ENCODE data around the gene SH3PXD2A.

SH3PXD2A gene

DNA sequence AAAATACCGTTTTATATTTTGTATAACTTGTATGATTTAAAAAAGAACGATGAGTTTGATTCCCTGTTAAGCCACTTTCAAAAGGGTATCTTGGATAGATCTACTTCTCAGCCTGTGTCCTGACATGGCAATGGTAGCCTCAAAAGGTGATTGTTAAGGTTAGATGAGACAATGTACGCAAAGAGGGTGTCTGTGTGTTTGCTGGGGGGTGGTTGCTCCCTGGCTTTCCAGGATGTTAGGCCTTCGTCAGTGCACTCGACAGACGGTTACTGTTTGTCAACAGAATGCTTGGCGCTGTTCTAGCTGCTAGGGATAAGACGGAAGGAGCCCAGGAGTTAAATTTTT lies 271.5 kb downstream of the SH3PXD2A start:
- DNase-seq (ENCODE audit: low read depth in 2 of 2) = no peak

DNA sequence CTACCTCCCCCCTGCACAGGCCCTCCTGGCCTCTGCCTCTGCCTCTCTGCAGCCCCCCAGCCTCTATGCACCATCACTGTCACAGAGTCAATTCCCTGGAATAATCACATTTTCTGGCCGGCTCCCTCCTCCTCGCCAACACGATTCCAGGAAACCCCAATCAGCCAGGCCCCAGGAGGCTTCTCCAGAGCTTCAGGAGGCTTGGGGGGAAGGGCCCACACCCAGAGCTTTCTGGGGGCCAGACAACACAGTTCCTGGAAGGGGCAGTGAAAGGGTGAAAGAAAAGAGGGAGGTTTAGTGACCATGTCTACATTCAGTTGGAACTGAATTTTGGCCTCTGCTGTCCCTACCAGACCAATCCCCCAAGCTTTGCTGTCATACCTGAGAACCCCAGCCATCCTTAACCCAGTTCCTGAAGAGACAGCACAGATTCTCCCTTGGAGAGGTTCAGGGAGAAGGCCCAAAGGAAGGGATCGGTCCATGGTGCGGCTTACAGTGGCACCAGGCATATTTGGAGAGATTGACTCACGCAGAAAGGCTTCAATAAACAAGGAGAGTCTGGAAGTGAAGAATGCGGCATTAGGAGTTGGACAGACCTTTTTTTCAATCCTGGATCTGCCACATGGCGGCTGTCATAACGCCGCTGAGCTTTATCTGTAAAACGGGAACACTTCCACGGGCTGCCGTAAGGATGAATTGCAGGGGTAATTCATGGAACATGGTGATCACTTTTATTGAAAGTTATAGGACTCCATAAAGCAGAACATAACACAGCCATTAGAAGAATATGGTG lies 272.8 kb downstream of the SH3PXD2A start:
- DNase-seq (ENCODE audit: low read depth in 2 of 2) = no peak

- DNase-seq (ENCODE audit: low read depth in 2 of 2) = no peak
These were observed 273.9 kb downstream of the SH3PXD2A start for GRCh38 chr10:103581499-103581898.

GRCh38 chr10:103580430-103580829 lies 274.9 kb downstream of the SH3PXD2A start:
- DNase-seq (ENCODE audit: low read depth in 2 of 2) = no peak

- no peak for DNase-seq (ENCODE audit: low read depth in 2 of 2)
These were observed 275.4 kb downstream of the SH3PXD2A start for GRCh38 chr10:103580011-103580410.

GRCh38 chr10:103578782-103579382 lies 276.5 kb downstream of the SH3PXD2A start:
- no peak for DNase-seq (ENCODE audit: low read depth in 2 of 2)

DNA sequence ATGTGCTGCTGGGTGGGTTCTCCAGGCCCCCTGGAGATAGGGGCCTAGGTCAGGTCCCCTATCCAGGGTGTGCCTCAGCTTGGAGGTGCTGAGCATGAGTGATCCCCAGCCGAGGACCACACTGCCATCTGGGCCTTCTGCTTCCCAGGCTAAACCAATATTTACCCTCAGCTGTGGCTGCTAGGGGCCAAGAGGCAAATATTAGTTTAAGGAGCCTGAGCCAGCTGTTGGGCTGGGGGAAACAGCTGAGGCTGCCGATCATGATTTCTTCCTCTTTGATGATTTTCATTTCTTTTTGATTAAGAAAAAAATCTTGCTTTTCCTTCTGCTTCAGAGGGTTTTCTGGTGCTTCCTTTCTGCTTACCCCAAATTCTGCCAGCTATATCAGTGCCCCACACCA lies 278.5 kb downstream of the SH3PXD2A start:
- DNase-seq (ENCODE audit: low read depth in 2 of 2) = no peak

DNA sequence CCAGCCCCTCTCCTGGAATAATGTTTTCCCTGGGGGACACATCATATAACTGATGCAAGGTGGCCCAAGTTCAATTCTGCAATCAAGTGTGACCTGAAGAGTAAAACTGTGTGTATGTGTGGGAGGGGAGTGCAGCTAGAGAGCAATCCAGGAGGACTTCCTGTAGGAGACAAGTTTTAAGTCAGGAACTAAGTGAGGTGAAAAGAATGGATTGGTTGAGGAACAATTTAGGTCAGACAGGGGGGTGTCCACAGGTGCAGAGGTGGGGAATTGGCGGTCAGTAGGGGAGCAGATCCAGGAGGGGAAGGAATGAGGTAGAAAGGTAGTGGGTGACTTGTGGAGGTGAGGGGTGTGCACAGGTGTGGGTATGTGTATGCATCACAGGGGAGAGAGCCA lies 279.3 kb downstream of the SH3PXD2A start:
- DNase-seq (ENCODE audit: low read depth in 2 of 2) = no peak

DNA sequence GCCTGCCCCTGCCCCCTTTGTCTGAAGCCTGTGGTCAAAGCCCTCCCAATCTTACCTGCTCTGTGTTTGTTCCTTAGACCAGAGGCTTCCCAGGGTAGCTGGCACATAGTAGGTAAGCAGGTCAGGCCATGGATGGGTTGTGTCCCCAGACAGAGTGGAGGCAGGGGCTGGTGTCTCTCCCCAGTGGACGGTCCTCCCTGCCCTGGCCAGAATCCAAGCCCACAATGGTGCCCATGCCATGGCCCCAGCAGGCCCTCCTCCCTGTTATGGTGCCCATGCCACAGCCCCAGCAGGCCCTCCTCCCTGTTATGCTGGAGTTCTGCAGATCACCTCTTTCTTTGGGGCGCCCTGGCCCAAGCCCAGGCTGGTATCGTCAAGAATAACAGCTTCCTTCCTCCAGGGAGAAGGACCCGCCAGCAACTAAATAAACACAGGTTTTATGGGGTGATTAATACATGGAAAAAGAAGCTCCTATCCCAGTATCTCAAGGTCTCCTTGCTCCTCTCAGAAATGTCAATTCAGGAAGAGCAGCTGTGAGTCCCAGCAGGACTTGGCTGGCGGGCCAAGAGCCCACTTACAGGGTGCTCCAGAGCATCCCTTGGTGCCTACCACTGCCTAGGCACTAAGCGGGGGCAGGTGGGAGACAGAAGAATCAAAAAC lies 279.8 kb downstream of the SH3PXD2A start:
- no peak for DNase-seq (ENCODE audit: low read depth in 2 of 2)

- no peak for DNase-seq (ENCODE audit: low read depth in 2 of 2)
These were observed 281.0 kb downstream of the SH3PXD2A start for GRCh38 chr10:103574097-103575061.

GRCh38 chr10:103573205-103573487 lies 282.2 kb downstream of the SH3PXD2A start:
- no peak for DNase-seq (ENCODE audit: low read depth in 2 of 2)

- DNase-seq (ENCODE audit: low read depth in 2 of 2) = no peak
These were observed 282.8 kb downstream of the SH3PXD2A start for GRCh38 chr10:103572347-103573204.

GRCh38 chr10:103571656-103571975 lies 283.8 kb downstream of the SH3PXD2A start:
- no peak for DNase-seq (ENCODE audit: low read depth in 2 of 2)

DNA sequence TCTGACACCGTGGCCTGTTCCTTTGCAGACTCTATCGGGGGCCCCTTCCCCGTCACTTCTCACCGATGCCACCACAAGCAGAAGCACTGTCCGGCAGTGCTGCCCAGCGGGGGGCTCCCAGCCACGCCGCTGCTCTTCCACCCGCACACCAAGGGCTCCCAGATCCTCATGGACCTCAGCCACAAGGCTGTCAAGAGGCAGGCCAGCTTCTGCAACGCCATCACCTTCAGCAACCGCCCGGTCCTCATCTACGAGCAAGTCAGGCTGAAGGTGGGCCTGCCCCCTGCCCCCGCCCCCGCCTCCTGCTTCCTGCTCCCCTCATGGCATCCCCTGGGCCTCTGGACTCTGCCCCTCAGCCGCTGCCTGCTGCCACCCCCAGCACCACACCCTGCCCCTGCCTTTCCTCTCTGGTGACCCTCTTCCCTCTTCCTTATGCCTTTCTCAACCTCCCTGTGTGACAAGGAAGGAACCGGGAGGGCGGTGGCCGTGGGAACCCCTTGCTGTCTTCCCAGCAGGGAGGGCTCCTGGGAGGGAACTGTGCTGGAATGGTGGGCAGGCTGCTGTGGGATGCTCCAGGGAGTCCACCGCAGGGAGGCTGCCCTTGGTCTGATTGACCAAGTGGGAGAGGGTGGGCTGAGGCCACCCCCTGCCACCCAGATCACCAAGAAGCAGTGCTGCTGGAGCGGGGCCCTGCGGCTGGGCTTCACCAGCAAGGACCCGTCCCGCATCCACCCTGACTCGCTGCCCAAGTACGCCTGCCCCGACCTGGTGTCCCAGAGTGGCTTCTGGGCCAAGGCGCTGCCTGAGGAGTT lies 284.3 kb downstream of the SH3PXD2A start:
- no peak for DNase-seq (ENCODE audit: low read depth in 2 of 2)

DNA sequence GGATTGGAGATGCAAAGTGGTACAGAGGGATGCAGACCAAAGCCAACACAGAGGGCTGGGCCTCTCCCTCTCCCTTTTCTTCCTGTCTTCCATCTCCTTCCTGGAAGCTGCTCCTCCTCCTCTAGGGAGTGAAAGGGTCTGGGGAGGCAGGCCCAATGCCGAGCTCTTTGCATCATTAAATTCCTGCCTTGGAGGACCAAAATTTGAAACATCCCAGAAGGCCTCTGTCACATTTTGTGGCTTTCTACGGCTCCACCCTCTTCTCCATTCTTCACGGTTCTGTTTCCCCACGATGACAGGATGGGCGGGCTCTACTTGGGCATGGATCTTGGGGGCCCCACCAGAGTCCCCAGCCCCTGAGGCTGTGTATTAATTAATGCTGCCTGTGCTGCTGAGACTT lies 285.5 kb downstream of the SH3PXD2A start:
- DNase-seq (ENCODE audit: low read depth in 2 of 2) = no peak

DNA sequence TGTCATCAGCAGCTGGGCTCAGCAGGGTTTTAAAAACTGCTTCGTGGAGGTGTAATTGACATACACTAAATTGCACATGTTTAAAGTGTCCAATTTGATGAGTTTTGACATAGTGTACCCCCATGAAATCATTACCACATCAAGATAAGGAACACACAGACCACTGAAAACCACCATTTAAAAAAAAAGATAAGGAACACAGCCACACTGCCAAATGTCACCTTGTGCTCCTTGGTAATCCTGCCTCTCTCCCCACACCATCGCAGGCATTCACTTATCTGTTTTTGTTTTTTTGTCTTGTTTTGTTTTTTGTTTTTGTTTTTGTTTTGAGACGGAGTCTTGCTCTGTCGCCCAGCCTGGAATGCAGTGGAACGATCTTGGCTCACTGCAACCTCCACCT lies 286.9 kb downstream of the SH3PXD2A start:
- no peak for DNase-seq (ENCODE audit: low read depth in 2 of 2)

DNA sequence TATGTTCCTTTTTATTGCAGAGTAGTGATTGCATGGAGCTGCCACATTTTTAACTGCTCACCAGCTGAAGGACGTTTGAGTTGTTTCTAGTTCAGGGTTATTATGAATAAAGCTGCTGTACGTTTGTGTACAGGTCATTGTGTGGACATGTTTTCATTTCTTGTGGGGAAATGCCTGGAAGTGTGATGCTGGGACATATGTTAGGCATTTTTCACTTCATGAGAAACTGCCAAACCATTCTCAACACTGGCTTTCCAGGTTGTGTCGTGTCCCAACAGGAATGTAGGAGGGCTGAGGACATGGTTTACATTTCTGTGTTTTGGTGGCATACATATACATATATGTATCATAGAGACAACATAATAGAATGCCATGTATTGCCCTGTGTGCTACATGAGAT lies 288.8 kb downstream of the SH3PXD2A start:
- no peak for DNase-seq (ENCODE audit: low read depth in 2 of 2)

DNA sequence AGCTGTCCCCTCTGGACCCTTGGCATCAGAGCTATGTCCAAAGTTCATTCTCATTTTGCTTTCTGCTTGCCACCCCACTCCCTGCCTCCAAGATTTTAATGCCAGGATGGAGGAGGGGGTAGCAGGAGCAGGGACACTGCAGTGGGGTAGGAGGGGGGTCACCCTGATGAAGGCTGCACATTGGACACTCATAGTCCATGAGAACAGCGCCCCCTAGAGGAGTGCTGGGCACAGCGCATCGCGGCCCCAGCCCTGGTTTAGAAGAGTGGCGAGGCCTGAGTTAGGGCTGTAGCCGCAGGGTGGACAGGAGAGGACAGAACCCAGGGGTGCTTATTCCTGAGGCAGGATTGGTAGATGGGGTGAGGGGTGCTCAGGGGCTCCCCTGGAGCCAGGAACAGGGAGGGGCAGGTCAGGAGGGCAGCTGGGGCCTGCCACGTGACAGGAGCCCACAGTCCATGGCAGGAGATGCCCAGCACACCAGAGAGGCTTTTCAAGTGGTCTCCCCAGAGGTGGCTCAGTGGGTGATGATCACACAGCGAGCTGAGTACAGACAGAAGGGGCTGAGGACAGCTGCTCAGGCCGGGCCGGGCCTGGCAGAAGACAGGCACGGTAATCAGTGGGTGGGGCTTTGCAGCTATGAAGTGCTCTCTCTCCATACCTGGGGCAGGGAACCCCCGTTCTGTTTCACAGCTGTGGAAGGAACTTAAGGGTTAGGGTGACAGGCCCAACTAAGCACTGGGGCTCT lies 290.4 kb downstream of the SH3PXD2A start:
- DNase-seq (ENCODE audit: low read depth in 2 of 2) = no peak

GRCh38 chr10:103564116-103564501 lies 291.3 kb downstream of the SH3PXD2A start:
- no peak for DNase-seq (ENCODE audit: low read depth in 2 of 2)

All from fibroblast of skin of left biceps (primary cell).